NCI-H2171 treated with DMSO at 0.1 percent for 48 hours (cell line): ENCODE data around the gene SASH3.
A peak's percentile ranks its signal among the peaks of the same experiment; 100 is the strongest.
"Not testable (repeated sequence)": the region's sequence is repeated elsewhere in the genome, so short reads cannot be mapped to it uniquely, and the experiment has no call there.

ENCODE experiments used
- DNase-seq: peaks from one replicate; lab custom pipeline; 2025; lab: John Stamatoyannopoulos, UW

Gene SASH3

DNA sequence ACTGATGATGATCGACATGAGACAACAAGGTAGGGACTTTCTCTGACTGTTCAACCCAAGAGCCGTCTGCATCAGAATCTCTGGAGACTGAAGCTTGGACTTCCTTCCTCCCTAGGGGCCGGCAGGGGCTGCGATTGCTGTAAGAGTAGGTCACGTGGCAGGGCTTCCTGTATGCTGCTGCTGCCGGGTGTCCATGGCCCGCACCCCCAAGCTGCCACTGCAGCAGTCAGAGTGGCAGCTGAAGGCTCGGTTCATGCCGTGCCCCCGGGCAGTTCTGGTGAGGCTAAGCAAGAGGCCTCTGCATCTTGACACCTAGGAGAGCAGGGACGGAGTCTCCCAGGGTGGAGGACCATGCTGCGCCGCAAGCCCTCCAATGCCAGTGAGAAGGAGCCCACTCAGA lies at the start of gene SASH3:
Gene SASH3, plus strand, starts transcription at position 203 of the 400 bp plus-strand sequence. Its CDS starts 149 bp downstream, at position 352.
- DNase-seq: no peak

DNA sequence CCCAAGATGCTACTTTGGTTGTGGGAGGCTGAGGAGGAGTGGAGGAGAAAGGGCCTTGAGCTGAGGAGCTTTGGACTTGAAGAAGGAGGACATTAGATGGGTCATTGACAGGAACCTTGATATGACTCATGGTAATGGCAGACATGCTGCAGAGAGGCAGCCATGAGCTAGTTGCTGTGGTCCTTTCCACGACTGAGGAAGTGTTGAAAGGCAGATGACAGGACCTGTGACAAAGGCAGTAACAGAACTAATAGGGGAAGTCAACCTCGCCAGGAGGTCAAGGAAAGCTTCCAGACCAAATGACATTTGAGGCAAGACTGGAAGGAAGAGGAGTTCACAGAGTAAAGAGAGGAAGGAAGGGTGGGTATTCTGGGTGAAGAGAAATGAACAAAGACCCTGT lies 48.5 kb upstream of the SASH3 start:
- no peak for DNase-seq

DNA sequence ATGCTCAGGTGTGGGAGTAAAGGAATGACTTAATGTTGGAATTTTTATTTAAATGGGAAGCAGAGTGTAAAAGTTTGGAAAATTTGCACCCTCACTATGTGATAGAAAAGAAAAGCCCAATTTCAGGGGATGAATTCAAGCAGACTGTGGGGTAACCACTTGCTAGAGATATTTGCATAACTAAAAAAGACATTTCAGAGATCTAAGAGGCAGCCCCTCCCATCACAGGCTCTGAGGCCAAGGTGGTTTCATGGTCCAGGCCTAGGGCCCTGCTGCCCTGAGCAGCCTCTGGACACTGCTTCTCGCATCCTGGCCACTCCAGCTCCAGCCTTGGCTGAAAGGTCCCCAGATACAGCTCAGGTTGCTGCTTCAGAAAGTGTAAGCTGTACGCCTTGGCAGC lies 46.9 kb upstream of the SASH3 start:
- no peak for DNase-seq

DNA sequence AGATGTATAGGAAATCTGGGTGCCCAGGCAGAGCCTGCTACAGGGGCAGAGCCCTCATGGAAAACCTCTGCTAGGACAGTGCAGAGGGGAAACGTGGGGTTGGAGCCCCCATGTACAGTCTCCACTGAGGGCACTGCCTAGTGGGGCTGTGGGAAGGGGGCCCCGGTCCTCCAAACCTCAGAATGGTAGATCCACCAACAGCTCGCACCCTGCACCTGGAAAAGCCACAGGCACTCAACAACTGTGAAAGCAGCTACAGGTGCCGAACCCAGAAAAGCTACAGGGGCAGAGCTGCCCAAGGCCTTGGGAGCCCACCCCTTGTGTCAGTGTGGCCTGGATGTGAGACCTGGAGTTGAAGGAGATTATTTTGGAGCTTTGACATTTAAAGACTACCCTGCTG lies 46.4 kb upstream of the SASH3 start:
- no peak for DNase-seq

DNA sequence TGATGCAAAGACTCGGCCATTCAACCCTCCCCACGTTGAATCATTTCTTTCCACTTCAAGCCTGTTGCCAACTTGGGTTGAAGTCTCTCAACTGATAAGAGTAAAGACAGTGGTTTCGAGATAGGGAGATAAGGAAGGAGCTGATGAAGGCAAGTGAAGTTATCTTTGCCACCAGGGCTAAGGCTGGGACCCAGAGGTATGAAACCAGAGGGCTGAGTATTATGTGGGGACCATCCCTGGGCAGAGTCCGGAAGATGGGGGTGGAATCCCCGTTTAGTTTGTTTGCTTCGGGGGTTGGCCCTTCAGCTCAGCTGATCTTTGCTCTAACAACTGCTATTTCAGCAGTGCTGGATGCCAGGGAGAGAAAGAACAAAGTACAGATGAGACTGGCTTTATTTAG lies 43.3 kb upstream of the SASH3 start:
- no peak for DNase-seq

DNA sequence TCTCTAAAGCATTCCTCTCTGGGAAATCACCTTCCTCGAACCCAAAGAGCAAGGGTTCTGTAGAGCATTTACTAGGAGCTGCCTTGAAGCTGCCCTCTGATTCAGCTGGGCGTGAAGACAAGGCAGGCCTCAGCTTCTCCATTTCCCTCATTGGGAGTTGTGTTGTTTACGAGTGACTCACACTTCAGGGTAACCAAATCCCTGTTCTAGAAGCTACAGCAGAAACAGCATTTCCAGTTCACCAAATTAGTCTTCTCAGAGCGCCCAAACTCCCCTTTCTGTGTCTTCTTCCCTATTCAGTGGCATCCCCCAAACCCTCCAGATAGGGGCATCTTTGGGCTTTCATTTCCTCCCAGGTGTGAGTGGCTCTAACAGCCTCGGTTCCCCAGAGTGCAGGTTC lies 41.8 kb upstream of the SASH3 start:
- no peak for DNase-seq

DNA sequence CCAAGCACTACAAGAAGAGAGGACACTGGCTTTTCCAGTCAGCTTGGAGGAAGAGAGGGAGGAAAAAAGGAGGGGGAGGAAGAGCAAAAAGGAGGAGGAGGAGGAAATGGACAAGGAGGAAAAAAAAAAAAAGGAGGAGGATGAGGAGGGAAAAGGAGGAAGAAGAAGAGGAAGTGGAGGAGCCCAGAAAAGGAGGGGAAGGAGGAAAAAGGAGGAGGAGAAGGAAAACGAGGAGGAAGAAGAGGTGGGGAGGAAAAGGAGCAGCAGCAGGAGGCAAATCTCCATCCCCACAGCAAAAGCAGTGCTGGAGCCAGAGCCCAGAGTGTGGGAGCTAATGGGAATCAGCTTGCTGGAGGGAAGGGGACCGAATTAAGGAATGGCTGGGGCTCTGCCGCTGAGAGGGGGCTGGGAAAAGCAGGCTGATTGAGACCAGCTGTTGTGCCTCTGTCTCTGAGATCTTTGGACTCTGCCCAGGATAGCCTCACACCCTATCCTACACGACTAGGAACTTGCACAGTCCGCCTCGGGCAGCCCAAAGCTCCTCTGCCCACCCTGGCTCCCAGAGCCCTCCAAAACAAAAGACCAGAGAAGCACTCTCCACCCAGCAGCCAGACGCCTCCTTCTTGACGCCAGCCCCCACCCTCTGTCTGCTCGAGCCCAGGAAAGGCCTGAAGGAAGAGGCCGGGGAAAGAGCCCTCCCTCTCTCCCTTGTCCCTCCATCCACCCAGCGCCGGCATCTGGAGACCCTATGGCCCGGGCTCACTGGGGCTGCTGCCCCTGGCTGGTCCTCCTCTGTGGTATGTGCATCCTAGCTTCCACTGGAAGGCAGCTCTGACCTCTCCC lies 41.1 kb upstream of the SASH3 start, which contains the start of gene XPNPEP2:
Gene XPNPEP2, plus strand, starts transcription at position 514 of the 843 bp plus-strand sequence. Its CDS starts 235 bp downstream, at position 749.
- DNase-seq: no peak

DNA sequence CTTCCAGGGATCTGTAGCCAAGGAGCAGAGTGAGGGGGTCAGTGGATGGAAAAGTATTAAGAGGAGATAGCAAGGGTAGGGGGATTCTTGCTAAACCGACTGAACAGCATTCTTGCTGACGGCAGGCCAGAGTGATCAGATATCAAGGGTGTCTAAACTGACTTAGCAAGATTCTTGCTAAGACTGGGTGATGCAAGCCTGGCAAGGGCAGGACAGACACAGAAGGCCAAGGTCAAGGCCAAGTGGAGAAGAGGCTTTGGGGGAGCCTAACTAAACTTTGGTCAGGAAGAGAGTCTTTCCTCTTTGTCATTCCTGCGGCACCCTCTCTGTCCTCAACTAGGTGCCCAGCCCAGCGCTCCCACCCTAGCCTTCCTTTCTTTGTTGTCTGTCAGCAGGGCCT lies 40.2 kb upstream of the SASH3 start:
- no peak for DNase-seq

DNA sequence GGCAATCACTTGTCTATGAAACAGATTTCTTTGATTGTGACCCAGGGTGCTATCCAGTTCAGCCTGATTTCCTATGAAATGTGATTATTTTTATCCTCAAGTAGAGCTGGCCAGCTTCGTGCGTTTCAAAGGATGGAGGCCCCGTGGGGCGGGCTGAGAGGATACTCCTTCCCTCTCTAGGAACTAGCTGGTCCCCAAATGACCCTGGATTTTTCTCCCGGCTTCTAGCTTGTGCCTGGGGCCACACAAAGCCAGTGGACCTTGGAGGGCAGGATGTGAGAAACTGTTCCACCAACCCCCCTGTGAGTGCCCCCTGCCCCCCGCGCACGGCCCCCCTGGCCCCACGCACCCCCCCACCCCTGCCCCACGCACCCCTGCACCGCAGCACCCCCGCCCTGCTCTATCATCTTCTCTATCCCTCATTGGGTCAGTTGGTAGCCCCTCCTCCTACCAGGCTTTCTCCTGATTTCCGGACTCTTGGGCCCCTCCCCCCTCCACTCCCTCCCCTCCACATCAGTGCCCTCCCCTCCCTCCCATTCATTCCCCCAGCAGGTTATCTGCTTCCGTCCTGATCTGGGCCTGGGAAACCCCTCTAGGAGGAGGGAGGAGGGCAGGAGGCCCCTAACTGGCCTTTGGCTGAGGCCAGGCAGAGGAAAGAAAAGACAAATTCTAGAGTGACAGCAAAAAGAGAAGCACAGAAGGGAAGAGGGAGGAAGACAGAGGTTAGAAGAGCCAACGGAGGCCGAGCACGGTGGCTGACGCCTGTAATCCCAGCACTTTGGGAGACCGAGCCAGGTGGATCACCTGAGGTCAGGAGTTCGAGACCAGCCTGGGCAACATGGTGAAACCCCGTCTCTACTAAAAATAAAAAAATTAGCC lies 37.6 kb upstream of the SASH3 start:
- DNase-seq: no peak

DNA sequence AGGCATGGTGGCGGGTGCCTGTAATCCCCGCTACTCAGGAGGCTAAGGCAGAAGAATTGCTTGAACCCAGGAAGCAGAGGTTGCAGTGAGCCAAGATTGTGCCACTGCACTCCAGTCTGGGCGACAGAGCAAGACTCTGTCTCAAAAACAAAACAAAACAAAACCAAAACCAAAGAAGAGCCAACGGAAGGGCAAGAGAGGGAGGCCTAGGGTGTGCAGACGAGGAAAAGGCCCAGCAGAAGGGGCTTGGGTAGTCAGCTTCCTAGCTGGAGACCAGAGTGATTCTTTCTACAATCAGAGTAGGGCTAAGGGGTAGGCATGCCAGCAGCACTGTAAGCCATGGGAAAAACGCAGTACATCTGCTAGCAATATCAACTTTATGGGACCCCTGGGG lies 37.0 kb upstream of the SASH3 start:
- not testable (repeated sequence) for DNase-seq

DNA sequence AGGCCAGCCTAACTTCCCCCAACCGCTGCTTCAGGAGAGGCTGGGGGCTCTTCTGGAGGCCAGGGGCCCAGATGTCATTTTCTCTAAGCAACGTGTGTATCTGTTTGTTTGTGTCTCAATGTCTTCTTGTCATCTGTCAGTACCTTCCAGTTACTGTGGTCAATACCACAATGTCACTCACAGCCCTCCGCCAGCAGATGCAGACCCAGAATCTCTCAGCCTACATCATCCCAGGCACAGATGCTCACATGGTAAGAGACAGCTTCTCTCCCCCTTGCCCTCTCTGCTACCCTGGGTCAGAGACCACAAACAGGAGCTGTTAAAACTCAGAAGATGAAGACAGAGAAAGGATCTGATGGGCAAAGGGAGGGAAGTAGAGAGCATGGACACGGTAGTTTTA lies 35.9 kb upstream of the SASH3 start:
- no peak for DNase-seq

DNA sequence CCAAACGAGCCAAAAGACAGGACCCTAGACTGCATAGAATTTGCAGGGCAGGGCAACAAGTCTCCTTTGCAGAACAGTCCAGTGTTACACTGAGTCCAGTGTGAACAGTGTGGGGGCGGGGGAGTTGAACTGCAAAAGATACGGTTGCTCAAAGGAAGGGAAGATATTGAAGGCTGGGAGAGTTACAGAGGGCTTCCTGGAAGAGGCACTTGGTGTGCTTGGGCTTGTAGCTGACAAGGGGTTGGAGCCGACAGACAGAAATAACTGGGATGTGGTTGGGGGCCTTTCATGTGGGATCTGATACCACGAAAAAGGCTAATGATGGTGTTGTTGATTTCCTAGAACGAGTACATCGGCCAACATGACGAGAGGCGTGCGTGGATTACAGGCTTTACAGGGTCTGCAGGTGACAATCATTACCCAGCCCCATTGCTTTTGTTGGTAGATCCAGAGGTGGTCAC lies 34.9 kb upstream of the SASH3 start:
- DNase-seq: no peak

DNA sequence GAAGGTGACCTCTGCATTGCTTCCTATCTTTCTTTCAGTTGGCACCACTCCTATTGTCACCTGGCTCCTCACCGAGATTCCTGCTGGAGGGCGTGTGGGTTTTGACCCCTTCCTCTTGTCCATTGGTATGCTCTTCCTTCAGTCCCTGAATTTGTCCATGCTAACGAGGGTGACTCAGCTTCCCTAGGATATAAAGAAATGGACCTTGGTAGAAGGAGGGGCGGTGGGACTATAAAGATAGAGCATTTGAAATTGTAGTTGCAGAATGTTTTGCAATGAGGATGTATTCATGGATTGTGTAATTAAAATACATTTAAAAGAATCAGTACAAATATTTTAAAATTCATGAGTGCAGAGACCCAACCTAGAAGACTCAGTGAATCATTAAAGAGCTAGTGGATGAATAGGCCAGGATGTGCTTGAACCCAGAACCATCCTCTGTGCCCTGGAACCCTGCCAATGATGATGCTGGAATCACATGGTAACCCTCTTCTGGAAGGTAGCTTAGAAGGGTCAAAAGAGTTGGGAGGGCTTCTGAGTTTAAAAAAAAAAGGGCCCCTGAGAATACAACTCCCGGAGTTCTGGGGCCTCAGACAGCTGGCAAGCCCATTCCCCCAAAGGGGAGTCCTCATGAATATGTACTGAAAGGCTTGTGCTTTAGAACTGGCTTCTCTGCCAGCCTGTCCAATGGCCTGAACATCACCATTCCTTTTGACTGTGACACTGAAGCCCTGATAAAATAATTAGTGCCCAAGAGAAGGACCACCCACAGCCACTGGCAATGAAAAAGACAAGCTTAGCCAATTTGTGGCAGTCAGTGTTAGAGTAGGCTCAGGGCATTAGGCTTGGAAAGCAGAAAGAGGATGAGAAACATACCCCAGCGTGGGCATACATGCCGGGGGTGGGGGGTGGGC lies 32.9 kb upstream of the SASH3 start:
- no peak for DNase-seq

DNA sequence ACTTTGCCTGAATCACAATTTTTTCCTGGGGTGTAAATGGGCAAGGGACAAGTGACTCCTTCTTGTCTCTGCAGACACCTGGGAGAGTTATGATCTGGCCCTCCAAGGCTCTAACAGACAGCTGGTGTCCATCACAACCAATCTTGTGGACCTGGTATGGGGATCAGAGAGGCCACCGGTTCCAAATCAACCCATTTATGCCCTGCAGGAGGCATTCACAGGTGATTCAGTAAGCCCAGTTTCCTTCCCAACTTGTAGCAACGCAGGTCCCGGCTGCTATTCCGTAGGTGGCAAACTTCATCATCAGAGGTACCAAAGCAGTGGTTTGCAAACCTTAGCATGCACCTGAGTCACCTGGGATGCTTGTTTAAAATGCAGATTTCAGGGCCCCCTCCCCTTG lies 32.2 kb upstream of the SASH3 start:
- no peak for DNase-seq

DNA sequence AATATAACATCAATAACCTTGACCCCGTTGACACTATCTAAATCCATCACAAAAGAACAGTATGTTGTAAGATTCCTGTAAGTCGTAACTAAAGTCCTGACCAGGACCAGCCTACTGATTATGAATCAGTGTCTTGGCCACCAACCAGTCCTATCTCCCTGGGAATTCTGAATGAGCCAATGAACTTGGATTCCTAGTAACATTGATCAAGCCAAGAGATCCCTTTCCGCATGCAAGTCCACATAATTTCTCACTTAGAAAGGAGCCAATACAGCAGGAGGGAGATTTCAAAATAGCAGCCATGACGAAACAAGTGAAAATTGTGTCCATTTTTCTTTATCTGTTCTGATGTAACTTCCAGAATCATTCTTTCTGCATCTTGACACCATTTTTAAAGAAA lies 31.4 kb upstream of the SASH3 start:
- DNase-seq: no peak

DNA sequence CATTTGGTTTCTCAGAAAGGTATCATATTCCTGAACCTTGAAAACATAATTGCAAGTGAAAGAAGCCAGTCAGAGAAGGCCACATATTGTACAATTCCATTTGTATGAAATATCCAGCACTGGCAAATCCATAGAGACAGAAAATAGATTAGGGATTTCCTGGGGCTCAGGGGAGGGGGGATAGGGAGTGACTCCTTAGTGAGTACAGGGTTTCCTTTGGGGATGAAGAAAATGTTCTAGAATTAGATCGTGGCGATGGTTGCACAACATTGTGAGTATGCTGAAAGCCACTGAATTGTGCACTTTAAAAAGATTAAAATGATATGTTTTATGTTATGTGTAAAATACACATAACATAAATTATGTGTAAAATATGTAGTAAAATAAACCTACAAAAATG lies 30.7 kb upstream of the SASH3 start:
- DNase-seq: no peak

DNA sequence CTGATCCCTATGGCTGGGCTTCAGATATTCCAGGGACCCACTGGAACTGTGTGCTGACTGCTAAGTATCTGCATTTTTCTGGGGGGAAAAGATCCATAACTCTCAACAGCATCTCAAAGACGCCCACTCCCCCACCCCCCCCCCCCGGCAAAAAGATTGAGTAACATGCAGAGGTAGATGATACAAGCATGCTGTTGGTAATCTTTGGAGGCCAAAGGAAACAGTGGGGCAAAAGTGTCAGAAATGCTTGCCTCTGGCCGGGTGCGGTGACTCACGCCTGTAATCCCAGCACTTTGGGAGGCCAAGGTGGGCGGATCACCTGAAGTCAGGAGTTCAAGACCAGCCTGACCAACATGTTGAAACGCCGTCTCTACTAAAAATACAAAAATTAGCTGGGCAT lies 28.8 kb upstream of the SASH3 start:
- DNase-seq: no peak

DNA sequence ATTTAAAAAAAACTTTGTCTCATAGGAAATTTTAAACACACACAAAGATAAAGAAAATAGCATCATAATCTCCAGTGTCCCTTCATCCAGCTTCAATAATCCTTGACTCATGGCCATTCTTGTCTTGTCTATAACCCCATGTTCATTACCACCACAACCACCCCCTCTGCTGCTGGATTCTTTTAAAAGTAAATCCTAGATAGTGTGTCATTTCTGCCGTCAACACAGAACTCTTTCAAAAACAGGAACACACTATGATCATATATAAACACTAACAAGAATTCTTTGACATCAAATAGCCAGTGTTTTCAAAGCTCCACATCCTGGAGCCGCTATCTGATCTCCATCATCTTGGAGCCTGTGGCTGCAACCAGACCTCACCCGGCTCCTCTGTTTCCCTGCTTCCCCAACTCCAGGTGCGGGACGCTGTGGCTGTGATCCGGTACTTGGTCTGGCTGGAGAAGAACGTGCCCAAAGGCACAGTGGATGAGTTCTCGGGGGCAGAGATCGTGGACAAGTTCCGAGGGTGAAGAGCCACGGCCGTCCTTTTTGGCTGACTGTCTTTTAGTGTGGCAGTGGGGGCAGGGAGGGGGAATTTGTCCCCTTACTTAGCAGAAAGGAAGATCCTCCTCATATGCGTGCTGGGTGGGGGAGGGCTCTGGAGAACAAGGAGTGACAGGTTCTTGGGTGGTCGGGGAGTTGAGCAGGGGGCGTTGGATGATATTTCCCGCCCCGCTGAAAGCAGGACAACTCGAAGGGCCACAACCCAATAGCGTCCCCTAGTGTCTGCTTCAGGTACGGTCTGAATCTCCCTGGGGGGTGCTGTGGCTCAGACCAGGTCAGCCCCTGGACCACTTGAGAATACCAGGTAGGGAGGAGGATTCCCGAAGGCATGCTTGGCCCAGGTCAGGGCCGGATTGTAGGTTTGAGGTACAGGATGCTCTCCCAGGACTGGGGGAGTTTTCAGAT lies 25.4 kb upstream of the SASH3 start:
- no peak for DNase-seq

DNA sequence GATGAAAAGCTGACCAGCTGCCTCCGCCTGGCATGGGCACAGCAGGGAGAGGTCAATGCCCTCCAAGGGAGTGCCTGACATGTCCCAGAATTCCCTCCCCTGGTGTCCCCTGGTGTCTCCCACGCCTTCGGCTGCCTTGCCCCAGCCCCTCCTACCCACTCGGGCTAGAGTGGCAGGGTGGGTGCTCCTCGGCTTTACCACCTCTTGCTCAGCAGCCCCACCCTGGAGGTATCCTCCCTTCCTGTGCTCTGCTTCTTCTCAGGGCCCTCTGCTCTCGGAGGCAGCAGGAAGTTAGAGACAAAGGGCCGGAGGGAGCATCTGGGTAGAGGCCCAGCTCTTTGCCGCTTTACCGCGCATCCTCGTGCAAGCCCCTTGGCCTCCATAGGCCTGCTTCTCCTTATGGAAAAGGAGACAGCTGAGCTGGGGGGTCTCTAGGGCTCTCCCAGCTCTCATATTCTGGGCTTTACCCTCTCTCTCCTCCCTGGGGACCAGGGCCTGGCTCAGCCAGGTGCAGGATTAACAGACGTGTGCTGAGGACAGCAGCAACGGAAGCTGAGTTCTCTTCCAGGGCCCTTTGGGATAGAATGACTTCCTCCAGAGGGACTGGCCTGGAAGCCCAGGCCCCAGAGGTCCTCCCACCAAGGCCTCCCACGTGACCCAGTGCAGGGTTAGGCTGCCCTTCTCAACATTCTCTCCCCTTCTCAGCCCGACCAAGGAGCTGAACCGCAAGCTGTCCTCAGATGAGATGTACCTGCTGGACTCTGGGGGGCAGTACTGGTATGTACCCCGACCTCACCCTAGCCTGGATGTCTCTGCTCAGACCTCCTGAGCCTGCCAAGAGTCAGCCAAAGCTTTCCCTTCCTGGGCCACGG lies 23.7 kb upstream of the SASH3 start:
- DNase-seq: peak; percentile 6
